NT2/D1 (cell line): ENCODE results near the gene SDK1.

ENCODE experiments used
- SUZ12 ChIP-seq: IDR thresholded peaks from 2 replicates; pipeline ENCODE4 v1.6.1; 2011; ENCODE audit not compliant: insufficient read length, insufficient read depth; ENCODE audit errors: extremely low read depth
- YY1 ChIP-seq: IDR thresholded peaks from 2 replicates; pipeline ENCODE4 v1.6.1; 2011; ENCODE audit not compliant: insufficient read length, insufficient read depth
- ZNF274 ChIP-seq: IDR thresholded peaks from 2 replicates; pipeline ENCODE4 v1.6.1; 2011; ENCODE audit warnings: mild to moderate bottlenecking, low read depth, low read length

DNA sequence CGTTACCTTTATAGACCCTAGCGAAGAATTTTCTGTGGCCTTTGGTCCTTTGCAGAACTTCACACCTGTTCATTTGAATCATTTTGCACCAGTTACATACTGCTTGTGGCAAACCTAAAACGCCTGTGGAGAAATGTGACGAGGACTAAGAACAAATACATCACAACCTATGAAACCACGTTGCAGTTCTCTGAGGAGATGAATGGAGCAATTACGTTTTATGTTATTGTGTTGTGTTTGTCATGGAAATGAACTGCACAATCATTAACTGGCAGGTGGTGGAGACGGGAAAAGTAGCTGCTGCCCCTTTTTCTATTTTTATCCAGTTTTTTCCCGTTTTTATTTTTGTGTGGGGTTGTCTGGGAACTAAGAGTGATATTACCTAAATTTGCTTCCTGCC, 505.5 kb downstream of the SDK1 start:
- no peak for TF ChIP-seq ZNF274
- no peak for TF ChIP-seq SUZ12
- no peak for TF ChIP-seq YY1
